ENCODE results near the gene RNF130.

GRCh38 chr5:179959641-179960040 is 111.9 kb downstream of the RNF130 start:
- TF ChIP-seq, protein P1, sequence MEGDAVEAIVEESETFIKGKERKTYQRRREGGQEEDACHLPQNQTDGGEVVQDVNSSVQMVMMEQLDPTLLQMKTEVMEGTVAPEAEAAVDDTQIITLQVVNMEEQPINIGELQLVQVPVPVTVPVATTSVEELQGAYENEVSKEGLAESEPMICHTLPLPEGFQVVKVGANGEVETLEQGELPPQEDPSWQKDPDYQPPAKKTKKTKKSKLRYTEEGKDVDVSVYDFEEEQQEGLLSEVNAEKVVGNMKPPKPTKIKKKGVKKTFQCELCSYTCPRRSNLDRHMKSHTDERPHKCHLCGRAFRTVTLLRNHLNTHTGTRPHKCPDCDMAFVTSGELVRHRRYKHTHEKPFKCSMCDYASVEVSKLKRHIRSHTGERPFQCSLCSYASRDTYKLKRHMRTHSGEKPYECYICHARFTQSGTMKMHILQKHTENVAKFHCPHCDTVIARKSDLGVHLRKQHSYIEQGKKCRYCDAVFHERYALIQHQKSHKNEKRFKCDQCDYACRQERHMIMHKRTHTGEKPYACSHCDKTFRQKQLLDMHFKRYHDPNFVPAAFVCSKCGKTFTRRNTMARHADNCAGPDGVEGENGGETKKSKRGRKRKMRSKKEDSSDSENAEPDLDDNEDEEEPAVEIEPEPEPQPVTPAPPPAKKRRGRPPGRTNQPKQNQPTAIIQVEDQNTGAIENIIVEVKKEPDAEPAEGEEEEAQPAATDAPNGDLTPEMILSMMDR (IDR thresholded peaks at IDR 0.05): no peak
- no peak for TF ChIP-seq POLR2A (IDR thresholded peaks at IDR 0.05)

Measured in lower leg skin (tissue), 3 donors.